ACHN (cell line): ENCODE results near the gene STARD7.
"Not testable (repeated sequence)": the region's sequence is repeated elsewhere in the genome, so short reads cannot be mapped to it uniquely, and the experiment has no call there.

ENCODE experiments used
- DNase-seq: peaks from one replicate; pipeline ENCODE4 v3.0.0-alpha.2; 2015
- in situ Hi-C: cut with HindIII; loops from 2 replicates; pipeline ENCODE4 v1.10.0; 2017; ENCODE audit warnings: low sequenced_read_pairs, low pct_ligation_motif_present, low pct_unique_long_range_greater_than_20kb

STARD7 gene

DNA sequence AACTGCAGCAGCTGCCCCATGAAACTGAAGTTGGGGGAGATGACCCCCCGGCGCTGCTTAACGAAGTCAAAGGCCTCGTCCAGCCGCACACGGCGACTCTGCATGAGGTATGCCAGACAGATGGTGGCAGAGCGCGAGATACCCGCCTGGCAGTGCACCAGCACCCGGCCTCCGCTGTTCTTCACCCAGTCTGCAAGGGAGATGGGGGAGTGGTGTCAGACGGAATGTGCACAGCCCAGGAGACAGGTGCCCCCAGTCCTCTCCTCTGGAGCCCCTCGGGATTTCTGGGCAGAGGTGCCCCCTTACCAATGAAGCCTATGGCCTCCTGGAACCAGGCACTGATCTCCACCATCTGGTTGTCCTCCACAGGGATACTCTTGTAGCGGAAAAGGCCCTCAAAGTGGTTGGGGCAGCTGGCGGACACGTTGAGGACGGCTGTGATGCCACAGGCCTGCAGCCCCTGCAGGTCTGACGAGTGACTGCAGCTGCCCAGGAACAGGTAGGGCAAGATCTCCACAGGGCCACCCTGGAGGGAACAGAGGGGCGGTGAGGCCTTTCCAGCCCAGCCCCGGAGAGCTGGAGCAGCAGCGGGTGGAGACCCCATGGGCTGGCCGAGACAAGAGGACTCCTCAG lies 64.7 kb downstream of the STARD7 start:
- DNase-seq = no peak

DNA sequence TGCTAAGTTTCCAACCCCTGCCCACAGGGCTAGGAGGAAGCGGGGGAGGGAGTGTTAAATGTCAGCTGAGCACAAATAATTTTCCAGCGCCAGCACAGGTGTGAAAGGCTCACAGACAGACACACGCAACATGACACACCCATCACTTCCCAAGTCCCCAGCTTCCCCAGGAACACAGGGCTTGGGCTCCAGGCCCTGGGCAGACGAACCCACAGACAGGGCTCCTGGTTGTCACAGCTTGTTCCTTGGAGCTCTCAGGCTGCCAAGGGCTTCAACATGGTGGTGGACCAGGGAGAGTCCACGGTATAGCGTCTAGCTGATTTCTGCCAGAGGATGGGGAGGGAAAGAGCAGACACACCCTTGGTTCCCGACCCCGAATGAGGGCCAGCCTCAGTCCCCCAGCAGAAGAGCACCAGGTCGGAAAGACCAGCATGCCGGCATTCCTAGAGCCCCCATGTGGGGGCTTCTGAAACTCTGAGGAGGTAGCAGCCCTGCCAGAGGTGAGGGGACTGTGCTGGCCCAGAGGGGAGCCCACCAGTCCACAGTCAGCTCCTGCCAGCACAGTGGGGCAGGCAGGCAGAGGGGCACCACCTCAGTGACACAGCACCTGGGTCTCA lies 65.3 kb downstream of the STARD7 start:
- no peak for DNase-seq
- in situ Hi-C loops = no loop called here

More for the DNA sequence above, 64.7 kb downstream of the STARD7 start:
- in situ Hi-C loops = no loop called here

DNA sequence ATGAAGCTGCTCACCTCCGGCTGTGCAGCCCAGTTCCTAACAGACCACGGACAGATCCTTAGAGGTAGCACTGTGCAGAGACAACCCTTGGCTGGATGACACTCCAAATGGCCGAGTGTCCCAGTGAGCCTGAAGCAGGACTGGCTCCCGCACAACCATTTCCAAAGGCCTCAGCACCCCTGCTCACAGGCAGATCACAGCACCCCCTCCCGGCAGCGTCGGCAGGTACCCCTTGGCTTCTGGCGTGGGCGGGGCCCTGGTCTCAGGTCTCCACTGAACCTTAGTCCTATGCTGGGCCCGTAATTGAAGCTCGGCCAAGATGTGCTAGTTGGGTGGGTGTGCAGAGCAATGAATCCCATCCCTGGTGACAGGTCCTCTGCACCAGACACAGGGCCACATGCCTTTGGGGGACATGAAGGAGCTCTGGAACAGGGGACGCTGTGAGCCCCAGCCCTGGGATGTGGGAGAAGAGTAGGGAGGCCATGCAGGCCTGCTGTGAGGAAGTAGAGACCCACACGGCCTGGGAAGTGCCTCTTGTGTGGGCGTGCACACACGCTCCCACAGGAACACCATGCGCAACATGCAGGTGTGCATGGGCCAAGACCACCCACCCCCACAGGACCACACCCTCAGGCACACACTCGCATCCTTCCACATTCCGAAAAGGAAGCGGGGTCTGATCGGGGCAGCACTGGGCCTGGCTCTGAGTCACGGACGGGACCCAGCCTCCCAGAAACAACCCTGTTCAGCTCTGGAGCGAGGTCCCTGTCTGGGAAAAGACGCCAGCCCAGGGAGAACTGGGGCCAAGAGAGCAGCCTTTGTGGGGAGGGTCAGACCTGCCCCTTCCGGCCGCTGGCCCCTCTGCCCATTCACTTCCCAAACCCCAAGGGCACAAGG lies 66.2 kb downstream of the STARD7 start:
- in situ Hi-C loops = no loop called here
- DNase-seq = no peak

DNA sequence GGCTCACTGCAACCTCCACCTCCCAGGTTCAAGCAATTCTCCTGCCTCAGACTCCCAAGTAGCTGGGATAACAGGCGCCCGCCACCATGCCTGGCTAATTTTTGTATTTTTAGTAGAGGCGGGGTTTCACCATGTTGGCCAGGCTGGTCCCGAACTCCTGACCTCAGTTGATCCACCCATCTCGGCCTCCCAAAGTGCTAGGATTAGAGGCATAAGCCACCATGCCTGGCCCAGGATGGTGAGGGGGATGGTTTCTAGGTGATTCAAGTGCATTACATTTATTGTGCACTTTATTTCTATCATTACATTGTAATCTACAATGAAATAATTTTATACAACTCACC lies 67.0 kb downstream of the STARD7 start:
- in situ Hi-C loops = not testable (repeated sequence)

DNA sequence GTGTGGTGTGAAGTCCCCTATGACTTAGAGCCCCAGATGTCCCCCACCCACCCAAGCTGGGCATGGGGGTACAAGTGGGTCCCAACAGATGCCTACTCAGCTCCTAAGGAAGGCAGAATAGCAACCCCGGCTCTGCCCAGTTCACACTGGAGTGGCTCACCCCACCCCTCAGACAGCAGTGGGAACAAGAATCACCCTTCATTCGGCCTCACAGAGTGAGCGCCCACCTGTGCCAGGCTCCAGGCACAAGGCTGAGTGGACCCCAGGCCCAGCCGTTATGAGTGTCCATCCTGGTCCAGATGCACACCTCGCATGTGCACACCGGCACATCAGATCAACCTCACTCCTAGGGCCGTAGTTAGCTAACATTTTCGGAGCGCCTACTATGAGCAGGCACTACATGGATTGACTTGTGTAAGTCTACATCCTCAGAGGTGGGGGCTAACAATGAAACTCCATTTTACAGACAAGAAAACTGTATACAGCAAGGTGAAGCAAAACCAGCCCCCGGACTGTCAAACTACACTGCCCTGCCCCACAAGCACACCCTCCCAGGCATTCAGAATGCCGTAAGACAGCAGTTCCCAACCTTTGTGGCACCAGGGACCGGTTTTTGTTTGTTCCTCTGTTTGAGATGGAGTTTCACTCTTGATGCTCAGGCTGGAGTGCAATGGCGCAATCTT lies 67.5 kb downstream of the STARD7 start:
- no peak for DNase-seq
- in situ Hi-C loops = no loop called here

More for the DNA sequence above, 67.0 kb downstream of the STARD7 start:
- DNase-seq = not testable (repeated sequence)

DNA sequence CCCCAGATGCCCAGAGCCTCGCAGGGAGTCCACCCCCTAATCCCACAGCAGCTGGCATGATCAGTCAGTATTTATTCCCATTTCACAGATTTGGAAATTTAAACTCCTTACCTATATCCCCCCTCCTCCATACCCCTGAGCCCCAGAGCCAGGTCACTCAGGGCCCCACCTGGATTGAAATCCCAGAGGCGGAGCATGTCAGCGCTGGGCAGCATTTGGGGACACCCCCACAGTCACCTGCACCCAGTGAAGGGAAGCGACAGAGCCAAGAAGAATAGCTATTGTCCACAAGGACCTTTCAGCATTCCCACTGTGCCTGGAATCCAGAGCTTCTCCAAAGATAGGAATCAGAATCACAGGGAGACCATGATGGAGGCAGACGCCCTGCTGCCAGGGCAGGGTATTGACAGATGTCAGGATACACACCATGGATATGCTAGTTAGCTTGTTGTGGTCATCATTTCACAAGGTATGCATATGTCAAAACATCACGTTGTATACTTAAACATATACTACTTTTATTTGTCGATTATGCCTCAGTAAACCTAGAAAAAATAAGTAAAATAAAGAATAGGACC lies 69.4 kb downstream of the STARD7 start:
- no peak for DNase-seq
- in situ Hi-C loops = no loop called here

DNA sequence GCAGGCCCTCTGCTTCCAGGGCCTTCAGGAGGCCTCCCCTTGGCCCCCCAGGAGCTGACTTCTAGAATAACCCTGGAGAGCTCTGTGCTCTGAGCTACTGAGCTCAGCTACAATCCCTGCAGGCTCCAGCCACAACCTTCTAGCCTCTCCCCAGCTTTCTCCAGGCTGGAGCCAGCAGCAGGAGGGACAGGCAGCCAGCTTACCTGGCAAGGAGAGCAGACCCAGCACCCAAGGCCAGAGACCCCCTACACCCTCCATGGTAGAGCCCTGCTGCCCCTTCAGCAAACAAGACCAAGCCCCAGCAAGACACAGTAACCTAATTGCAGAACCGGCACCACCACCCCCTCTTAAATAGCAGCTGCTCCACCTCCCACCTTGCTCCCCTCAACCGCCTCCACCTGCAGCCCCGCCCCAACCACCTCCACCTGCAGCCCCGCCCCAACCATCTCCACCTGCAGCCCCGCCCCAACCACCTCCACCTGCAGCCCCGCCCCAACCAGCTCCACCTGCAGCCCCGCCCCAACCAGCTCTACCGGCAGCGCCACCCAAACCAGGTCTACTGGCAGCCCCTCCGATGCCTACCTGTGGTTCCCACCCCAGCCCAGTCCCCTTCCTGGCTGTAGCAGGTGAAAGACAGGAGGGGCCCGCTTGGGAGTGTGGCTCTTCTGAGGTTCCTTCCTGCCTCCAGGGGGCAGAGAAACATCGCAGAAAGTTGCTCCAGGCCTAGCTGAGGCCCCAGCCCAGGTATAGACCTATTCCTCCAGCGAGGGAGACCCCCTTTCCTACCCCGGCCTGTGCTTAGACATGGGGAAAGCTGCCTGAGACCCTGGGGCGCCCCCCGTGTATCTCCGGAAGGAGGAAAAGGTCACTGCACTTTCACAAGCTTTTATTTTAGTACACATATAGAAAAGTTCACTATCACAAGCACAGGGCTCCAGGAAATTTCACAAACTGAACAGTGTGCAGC lies 70.2 kb downstream of the STARD7 start, which contains the start of gene ASTL:
Gene ASTL, minus strand, starts transcription at position 324 of the 967 bp plus-strand sequence. Its CDS starts 66 bp downstream, at position 258.
- peak; percentile 39 for DNase-seq
- in situ Hi-C loops = no loop called here

DNA sequence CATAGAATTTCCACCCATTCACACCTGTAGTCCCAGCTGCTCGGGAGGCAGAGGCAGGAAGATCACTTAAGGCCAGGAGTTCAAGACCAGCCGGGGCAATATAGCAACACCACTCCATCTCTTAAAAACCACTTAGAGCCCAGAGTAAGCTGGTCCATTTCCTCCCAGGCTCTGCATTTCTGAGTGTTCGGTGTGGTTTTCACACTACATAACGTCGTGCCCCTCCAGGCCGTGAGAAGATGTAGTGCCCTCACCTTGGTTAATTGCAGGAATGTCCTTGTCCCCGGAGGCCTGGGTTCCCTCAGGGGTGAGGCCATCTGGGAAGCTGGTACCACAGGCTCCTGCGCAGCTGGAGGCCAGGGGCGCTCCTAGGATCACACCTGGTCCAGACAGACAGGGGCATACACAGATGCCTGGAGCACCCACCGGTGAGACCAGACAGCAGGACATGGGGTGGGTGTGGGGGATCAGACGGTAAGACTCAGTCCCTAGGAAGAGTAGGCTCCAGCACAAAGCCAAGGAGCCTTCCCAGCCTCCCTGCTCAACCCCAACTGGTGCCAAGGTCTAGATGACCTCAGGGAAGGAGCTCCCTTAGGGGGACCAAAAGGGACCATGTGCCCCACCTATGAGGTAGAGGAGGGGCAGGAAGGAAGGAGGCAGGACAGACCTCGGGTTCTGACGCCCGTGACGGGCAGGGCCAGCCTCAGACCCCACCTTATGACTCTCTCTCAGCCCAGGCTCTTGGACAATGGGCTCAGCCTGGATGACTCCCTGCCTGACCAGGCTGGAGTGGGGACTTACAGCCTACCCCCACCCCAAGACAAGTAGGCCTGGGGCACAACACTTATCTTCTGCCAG lies 71.1 kb downstream of the STARD7 start:
- in situ Hi-C loops = no loop called here
- DNase-seq = no peak

DNA sequence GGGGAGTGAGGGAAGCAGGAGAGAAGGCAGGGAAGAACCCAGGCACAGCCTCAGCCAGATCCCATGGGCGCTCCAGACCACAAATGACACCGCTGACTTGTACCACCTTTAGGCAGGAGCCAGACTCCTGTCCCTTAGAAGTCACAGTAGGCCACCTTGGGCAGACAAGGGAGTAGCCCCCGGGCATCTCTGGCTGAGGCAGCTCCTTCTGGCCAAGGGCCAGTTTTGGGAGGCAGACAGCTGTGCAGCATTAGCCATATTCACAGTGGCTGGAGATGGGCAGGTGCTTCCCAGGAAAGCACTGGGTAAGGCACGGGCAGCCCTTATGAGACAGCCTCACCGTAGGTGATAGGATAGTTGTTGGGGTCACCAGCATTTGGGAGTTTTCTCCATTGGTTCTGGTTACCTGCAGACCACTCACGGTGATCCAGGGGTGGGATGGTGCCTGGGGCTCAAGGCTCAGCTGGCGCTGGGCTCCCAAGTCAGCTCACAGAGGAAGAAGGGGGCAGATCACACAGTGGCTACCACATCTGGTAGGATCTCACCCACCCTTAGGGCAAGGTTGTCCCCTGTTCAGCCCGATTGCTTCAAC lies 72.4 kb downstream of the STARD7 start:
- no peak for DNase-seq
- in situ Hi-C loops = no loop called here

DNA sequence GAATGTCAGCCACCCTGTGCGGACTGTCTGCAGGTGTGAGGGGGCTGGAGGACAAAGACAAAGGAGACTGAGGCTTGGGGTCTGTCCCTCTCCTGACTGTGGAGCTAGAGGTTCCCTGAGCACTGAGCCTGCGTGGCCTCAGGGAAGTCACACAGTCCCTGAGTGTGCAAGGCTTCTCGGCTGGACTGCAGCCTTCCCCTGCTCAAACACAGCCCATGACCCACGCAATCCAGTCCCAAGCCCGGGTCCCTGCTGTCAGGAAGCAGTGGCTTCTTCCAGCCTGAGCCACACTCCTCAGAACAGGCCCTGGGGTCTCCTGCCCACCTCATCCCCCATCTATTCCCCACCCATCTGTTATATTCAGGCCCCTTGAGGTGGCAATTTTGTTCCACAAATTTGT lies 73.0 kb downstream of the STARD7 start:
- DNase-seq = no peak
- in situ Hi-C loops = no loop called here

DNA sequence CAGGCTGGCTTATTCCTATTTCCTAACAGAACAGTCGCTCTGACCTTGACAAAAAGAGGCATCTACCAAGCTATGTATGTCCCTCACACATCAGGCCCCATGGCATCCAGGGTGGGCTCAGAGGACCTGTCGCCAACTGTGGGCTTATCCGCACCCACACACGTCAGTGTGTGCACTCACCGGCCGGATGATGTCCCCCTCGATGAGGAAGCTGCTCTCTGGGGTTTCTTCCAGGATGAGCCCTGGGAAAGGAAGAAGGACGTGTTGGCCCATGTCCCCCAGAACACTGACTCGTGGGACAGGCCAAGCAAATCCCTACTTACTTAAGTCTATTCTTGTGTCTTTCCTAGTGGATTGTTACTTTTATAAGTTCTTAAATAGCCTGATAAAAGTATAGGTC lies 73.5 kb downstream of the STARD7 start:
- DNase-seq = no peak
- in situ Hi-C loops = no loop called here
